Upper lobe of left lung (tissue), 6 donors: Measurements from ENCODE around the gene CMIP. TPM values are rescaled to one million over a fixed set of nuclear protein-coding genes. Genes with fewer than 3 reads are reported as not detected.
A peak's percentile ranks its signal among the peaks of the same experiment; 100 is the strongest.

ENCODE experiments used
- ATAC-seq, 2 donors: fragments of 200-7000 bp; cut with Tn5 transposase; one replicate each; pipeline ENCODE4 v1.9.1; 2022; ENCODE audit warnings: mild to moderate bottlenecking in 2 of 2, moderate library complexity in 2 of 2; ENCODE audit not compliant: low FRiP score in 2 of 2
- DNase-seq, 2 donors: peaks; one replicate each; pipeline ENCODE4 v3.0.0-alpha.2; 2019 to 2020
- H3K27ac ChIP-seq, 4 donors: fragments of 200-600 bp; sonication (generic); one replicate each; pipeline ENCODE4 v1.5.1; 2016 to 2019
- H3K27me3 ChIP-seq, 4 donors: fragments of 200-600 bp; sonication (generic); one replicate each; pipeline ENCODE4 v1.5.1; 2017 to 2019
- H3K36me3 ChIP-seq, 4 donors: fragments of 200-600 bp; sonication (generic); one replicate each; pipeline ENCODE4 v1.5.1; 2016 to 2019
- H3K4me1 ChIP-seq, 4 donors: fragments of 200-600 bp; sonication (generic); one replicate each; pipeline ENCODE4 v1.5.1; 2018 to 2019
- H3K4me3 ChIP-seq, 4 donors: fragments of 200-600 bp; sonication (generic); one replicate each; pipeline ENCODE4 v1.5.1; 2017 to 2019; ENCODE audit warnings: mild to moderate bottlenecking in 2 of 4, moderate library complexity in 1 of 4
- H3K9me3 ChIP-seq, 4 donors: fragments of 200-600 bp; sonication (generic); one replicate each; pipeline ENCODE4 v1.5.1; 2018 to 2019
- CTCF ChIP-seq, 6 experiments: fragments of 450-650 bp in 4 of 6; fragments of 200-600 bp in 2 of 6; sonication (generic) in 2 of 6; IDR thresholded peaks; one replicate each; pipeline ENCODE4 v1.5.1; 2016 to 2019; ENCODE audit warnings: antibody characterized with exemption in 6 of 6
- EP300 ChIP-seq, 4 donors: sonication (generic); formaldehyde crosslinking; IDR thresholded peaks; one replicate each; pipeline ENCODE4 v1.5.1; 2017; ENCODE audit warnings: antibody characterized with exemption in 4 of 4, control low read depth in 2 of 4
- POLR2A ChIP-seq, 4 donors: fragments of 450-650 bp; IDR thresholded peaks; one replicate each; pipeline ENCODE4 v1.5.1; 2016 to 2017; ENCODE audit warnings: antibody characterized with exemption in 4 of 4, mild to moderate bottlenecking in 2 of 4
- POLR2AphosphoS5 ChIP-seq, 2 donors: sonication (generic); formaldehyde crosslinking; IDR thresholded peaks; one replicate each; pipeline ENCODE4 v1.5.1; 2017; ENCODE audit warnings: antibody characterized with exemption in 2 of 2
- WGBS, 2 donors: methylation state at CpG; one replicate each; pipeline ENCODE4 v1.1.5; 2017 to 2018; 5-methylcytosine and 5-hydroxymethylcytosine counted together
- total RNA-seq, 6 donors: library from RNA; depleted of rRNA in 4 of 6; stranded (reverse); fragments of >200 nt in 4 of 6; gene quantifications; one replicate each; pipeline versions ENCODE4 v1.1.0 to v1.2.1, GENCODE V29; 2016 to 2021
- donor health status: DM: no; HTN: no; CAD: no; lungs with moderate emphysema.
- donor health status: DM: no; HTN: yes; CAD: no; lungs with severe emphysema.

The CMIP gene
- total RNA-seq, 6 donors from 2014 or later: 48.3 to 109 (median 67.6) TPM

- Histone ChIP-seq H3K4me1 (peaks cover 0 to 10% (median 2%) of the 10 kb centered on the region in 4 donors), H3K27ac (no peak overlapping the region), H3K9me3 (no peaks in the 10 kb centered on the region), H3K36me3 (no peaks in the 10 kb centered on the region), H3K27me3 (no peaks in the 10 kb centered on the region), H3K4me3 (no peak overlapping the region)
- no peak for ATAC-seq
- DNase-seq: no peak
- 92 to 98% methylated on average over 2 of the region's 2 CpGs for WGBS, 2 donors
- TF ChIP-seq CTCF (IDR thresholded peaks at IDR 0.05) (no peak), POLR2A (IDR thresholded peaks at IDR 0.05) (no peak), POLR2AphosphoS5 (IDR thresholded peaks at IDR 0.05) (no peak)
Observed at GRCh38 chr16:81435567-81435966, 9.0 kb upstream of the CMIP start.

- Histone ChIP-seq H3K9me3 (no peaks in the 10 kb centered on the region), H3K27me3 (no peaks in the 10 kb centered on the region), H3K27ac (no peak overlapping the region), H3K36me3 (no peaks in the 10 kb centered on the region), H3K4me1 (peaks cover 0 to 10% (median 2%) of the 10 kb centered on the region in 4 donors), H3K4me3 (no peak overlapping the region)
- 91 to 95% methylated on average over 6 of the region's 6 CpGs for WGBS, 2 donors
- no peak for DNase-seq
- TF ChIP-seq POLR2A (IDR thresholded peaks at IDR 0.05) (no peak), POLR2AphosphoS5 (IDR thresholded peaks at IDR 0.05) (no peak), EP300 (IDR thresholded peaks at IDR 0.05) (no peak), CTCF (IDR thresholded peaks at IDR 0.05) (no peak)
- ATAC-seq: no peak
Observed at GRCh38 chr16:81436386-81436785, 8.2 kb upstream of the CMIP start.

- ATAC-seq: peak in 1 of 2 donors; percentile 72
- Histone ChIP-seq H3K27ac (no peak overlapping the region), H3K36me3 (no peaks in the 10 kb centered on the region), H3K9me3 (no peaks in the 10 kb centered on the region), H3K4me3 (no peak overlapping the region), H3K4me1 (peaks cover 0 to 10% (median 2%) of the 10 kb centered on the region in 4 donors), H3K27me3 (no peaks in the 10 kb centered on the region)
- TF ChIP-seq POLR2A (IDR thresholded peaks at IDR 0.05) (peak in 1 of 4 donors; percentile 24), EP300 (IDR thresholded peaks at IDR 0.05) (no peak), CTCF (IDR thresholded peaks at IDR 0.05) (no peak), POLR2AphosphoS5 (IDR thresholded peaks at IDR 0.05) (no peak)
- WGBS, 2 donors: 39 to 48% methylated on average over 10 of the region's 10 CpGs
- DNase-seq: no peak
Observed at GRCh38 chr16:81437865-81438264, 6.7 kb upstream of the CMIP start.

GRCh38 chr16:81440888-81441761 lies 3.5 kb upstream of the CMIP start:
- DNase-seq: no peak
- H3K27me3 ChIP-seq: no peaks in the 10 kb centered on the region
- H3K9me3 ChIP-seq: no peaks in the 10 kb centered on the region
- no peak overlapping the region for H3K4me3 ChIP-seq
- peaks cover 3 to 17% (median 6%) of the 10 kb centered on the region in 4 donors for H3K4me1 ChIP-seq
- no peak for ATAC-seq
- no peaks in the 10 kb centered on the region for H3K36me3 ChIP-seq
- 61 to 84% methylated on average over 17 to 19 of the region's 21 CpGs for WGBS, 2 donors
- H3K27ac ChIP-seq: no peak overlapping the region
- TF ChIP-seq EP300 (IDR thresholded peaks at IDR 0.05) (no peak), POLR2A (IDR thresholded peaks at IDR 0.05) (no peak), CTCF (IDR thresholded peaks at IDR 0.05) (no peak), POLR2AphosphoS5 (IDR thresholded peaks at IDR 0.05) (no peak)
